Body of pancreas (tissue), 4 donors: ENCODE data around the gene PCDH9.

Experiments used
- POLR2A ChIP-seq, 3 donors: fragments of 450-650 bp; IDR thresholded peaks; one replicate each; pipeline ENCODE4 v1.6.1; 2016; ENCODE audit warnings: antibody characterized with exemption in 3 of 3, mild to moderate bottlenecking in 2 of 3
- TF ChIP-seq, protein P1 (sequence below), 7 experiments: fragments of 450-650 bp in 4 of 7; fragments of 200-600 bp in 3 of 7; sonication (generic) in 3 of 7; IDR thresholded peaks; one replicate each; pipeline ENCODE4 v1.5.1; 2016 to 2019; ENCODE audit warnings: antibody characterized with exemption in 7 of 7

DNA sequence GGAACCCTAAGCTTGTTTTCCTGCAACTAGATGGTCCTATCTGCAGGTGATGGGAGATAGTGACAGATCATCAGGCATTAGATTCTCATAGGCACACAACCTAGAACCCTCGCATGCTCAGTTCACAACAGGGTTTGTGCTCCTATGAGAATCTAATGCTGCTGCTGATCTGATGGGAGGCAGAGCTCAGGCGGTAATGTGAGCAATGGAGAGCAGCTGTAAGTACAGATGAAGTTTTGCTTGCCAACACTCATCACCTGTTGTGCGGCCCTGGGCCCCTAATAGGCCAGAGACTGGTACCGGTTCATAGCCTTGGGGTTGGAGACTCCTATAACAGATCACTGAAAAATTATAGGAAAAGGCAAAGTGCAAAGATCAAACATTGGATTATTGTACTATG is 267.2 kb downstream of the PCDH9 start:
- TF ChIP-seq, protein P1, sequence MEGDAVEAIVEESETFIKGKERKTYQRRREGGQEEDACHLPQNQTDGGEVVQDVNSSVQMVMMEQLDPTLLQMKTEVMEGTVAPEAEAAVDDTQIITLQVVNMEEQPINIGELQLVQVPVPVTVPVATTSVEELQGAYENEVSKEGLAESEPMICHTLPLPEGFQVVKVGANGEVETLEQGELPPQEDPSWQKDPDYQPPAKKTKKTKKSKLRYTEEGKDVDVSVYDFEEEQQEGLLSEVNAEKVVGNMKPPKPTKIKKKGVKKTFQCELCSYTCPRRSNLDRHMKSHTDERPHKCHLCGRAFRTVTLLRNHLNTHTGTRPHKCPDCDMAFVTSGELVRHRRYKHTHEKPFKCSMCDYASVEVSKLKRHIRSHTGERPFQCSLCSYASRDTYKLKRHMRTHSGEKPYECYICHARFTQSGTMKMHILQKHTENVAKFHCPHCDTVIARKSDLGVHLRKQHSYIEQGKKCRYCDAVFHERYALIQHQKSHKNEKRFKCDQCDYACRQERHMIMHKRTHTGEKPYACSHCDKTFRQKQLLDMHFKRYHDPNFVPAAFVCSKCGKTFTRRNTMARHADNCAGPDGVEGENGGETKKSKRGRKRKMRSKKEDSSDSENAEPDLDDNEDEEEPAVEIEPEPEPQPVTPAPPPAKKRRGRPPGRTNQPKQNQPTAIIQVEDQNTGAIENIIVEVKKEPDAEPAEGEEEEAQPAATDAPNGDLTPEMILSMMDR (IDR thresholded peaks at IDR 0.05), result no peak
- TF ChIP-seq POLR2A (IDR thresholded peaks at IDR 0.05), result no peak
